ENCODE data around the gene MGAT5. TPM values are rescaled to one million over a fixed set of nuclear protein-coding genes. Genes with fewer than 3 reads are reported as not detected.

The MGAT5 gene
- total and polyA plus RNA-seq, 2 donors: 8.8 to 36.8 TPM

DNA sequence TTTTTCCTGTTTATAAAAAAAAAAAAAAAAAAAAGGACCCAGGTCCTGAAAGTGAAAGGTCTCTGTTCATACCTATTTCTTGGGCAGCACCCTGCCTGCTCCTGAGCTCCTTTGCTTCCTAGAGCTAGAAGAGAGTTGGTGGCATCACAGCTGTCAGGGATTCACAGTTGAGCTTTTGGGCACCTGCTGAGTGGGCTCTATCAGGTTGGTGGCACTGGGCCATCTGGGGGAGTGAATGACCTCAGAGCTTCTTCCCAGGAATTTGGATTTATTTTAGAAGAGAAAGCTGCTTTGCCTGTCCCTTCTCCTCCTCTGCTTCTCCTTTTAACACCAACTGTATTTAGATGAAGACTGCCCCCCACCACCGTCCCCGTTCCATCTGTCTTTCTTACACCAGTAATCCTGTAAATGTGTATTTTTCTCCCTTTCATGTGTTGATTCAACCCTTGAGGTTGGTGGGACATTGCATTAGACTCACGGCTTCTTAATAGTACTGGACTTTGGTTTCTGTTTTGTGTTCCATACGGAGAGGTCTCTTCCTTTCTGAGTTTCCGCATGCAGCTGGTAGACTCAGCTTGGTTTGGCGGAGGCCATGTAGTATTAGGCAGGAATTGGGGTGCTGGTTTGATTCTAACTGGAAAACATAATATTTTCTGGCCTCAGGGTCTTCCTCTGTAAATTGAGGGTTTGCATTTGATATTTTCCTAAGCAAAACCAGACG lies 7.6 kb upstream of the MGAT5 start:
- DNase-seq (ENCODE audit: low read depth in 6 of 9, low spot score in 9 of 9): no peak
- Histone ChIP-seq H3K9me3 (ENCODE audit: control insufficient read depth in 2 of 2, insufficient read depth in 1 of 2, low read length in 1 of 2) (no peaks in the 10 kb centered on the region), H3K27ac (ENCODE audit: low read depth in 1 of 2, low read length in 1 of 2) (peak overlapping the region in 1 of 2 donors; percentile 3), H3K4me3 (ENCODE audit: low read length in 2 of 2) (no peak overlapping the region), H3K36me3 (ENCODE audit: control insufficient read depth in 2 of 2, insufficient read depth in 2 of 2, low read length in 1 of 2) (peaks cover 0 to 5% of the 10 kb centered on the region in 2 donors), H3K4me1 (ENCODE audit: control insufficient read depth in 2 of 2, insufficient read depth in 2 of 2, low read length in 2 of 2) (peaks cover 44 to 51% of the 10 kb centered on the region in 2 donors), H3K27me3 (ENCODE audit: control insufficient read depth in 2 of 2, insufficient read depth in 1 of 2, low read length in 1 of 2) (no peaks in the 10 kb centered on the region)
- WGBS: 74% methylated on average over 7 of the region's 7 CpGs

DNA sequence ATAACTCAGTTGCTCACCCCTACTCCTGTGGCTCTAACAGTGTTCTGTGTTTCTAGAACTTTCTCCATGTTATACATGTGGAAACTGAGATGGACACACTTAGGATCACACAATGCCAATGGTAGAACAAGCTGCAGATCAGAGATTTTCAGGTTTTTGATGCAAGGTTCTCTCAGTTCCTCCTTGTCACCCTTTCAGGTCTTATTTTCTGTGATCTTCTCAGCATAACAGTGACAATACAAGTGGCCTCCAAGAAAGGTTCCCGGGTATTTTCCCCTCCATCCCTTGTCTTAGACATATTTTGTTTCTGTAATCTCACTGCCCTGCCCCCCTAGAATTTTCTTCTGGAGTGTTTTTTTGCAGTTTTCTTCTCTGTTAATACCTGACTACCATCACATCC lies 6.2 kb upstream of the MGAT5 start:
- H3K9me3 ChIP-seq (ENCODE audit: control insufficient read depth in 2 of 2, insufficient read depth in 1 of 2, low read length in 1 of 2): no peaks in the 10 kb centered on the region
- H3K36me3 ChIP-seq (ENCODE audit: control insufficient read depth in 2 of 2, insufficient read depth in 2 of 2, low read length in 1 of 2): peaks cover 0 to 5% of the 10 kb centered on the region in 2 donors
- H3K4me1 ChIP-seq (ENCODE audit: control insufficient read depth in 2 of 2, insufficient read depth in 2 of 2, low read length in 2 of 2): peaks cover 49 to 62% of the 10 kb centered on the region in 2 donors
- peak overlapping the region in 1 of 2 donors; percentile 4 for H3K27ac ChIP-seq (ENCODE audit: low read depth in 1 of 2, low read length in 1 of 2)
- H3K27me3 ChIP-seq (ENCODE audit: control insufficient read depth in 2 of 2, insufficient read depth in 1 of 2, low read length in 1 of 2): no peaks in the 10 kb centered on the region
- no peak for DNase-seq (ENCODE audit: low read depth in 6 of 9, low spot score in 9 of 9)
- no peak overlapping the region for H3K4me3 ChIP-seq (ENCODE audit: low read length in 2 of 2)
- WGBS: 83% methylated on average over 1 of the region's 1 CpG

DNA sequence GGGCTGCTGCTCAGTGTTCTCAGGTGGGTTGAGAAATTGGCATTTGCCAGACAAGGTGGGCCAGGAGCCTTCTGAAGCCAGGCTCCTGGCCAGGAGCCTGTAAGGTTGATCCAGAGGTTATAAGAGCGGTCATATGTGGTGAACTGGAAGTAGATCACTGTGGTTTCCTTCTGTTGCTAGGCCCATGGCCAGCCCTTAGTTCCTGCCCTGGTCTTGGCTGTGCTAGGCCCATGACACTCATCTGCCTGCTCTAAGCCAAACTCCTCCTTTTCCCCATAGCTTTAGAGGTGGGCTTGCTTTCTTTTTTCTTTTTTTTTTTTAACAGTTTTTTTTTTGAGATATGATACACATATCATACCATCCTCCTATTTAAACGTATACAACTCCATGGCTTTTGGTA lies 5.0 kb upstream of the MGAT5 start:
- Histone ChIP-seq H3K36me3 (ENCODE audit: control insufficient read depth in 2 of 2, insufficient read depth in 2 of 2, low read length in 1 of 2) (peaks cover 0 to 9% of the 10 kb centered on the region in 2 donors), H3K9me3 (ENCODE audit: control insufficient read depth in 2 of 2, insufficient read depth in 1 of 2, low read length in 1 of 2) (no peaks in the 10 kb centered on the region), H3K4me1 (ENCODE audit: control insufficient read depth in 2 of 2, insufficient read depth in 2 of 2, low read length in 2 of 2) (peaks cover 48 to 68% of the 10 kb centered on the region in 2 donors), H3K4me3 (ENCODE audit: low read length in 2 of 2) (no peak overlapping the region), H3K27me3 (ENCODE audit: control insufficient read depth in 2 of 2, insufficient read depth in 1 of 2, low read length in 1 of 2) (no peaks in the 10 kb centered on the region), H3K27ac (ENCODE audit: low read depth in 1 of 2, low read length in 1 of 2) (no peak overlapping the region)
- WGBS: 97% methylated on average over 2 of the region's 2 CpGs
- DNase-seq (ENCODE audit: low read depth in 6 of 9, low spot score in 9 of 9): no peak

DNA sequence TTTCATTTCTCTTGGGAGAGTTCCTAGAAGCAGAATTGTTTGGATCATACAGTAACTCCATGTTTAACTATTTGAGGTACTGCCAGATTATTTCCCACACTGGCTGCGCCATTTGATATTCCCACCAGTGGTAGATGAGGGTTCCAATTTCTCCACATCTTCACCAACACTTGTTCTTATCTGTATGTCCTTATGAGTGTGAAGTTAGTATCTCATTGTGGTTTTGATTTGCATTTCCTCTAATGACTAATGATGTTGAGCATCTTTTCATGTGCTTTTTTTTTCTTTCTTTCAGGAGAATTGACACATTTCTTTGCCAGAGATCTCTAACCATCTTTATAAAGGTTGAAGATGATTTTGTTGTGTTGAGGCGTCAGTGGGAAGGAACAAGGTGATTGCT lies 4.1 kb upstream of the MGAT5 start:
- Histone ChIP-seq H3K36me3 (ENCODE audit: control insufficient read depth in 2 of 2, insufficient read depth in 2 of 2, low read length in 1 of 2) (peaks cover 6 to 17% of the 10 kb centered on the region in 2 donors), H3K9me3 (ENCODE audit: control insufficient read depth in 2 of 2, insufficient read depth in 1 of 2, low read length in 1 of 2) (no peaks in the 10 kb centered on the region), H3K27ac (ENCODE audit: low read depth in 1 of 2, low read length in 1 of 2) (no peak overlapping the region), H3K27me3 (ENCODE audit: control insufficient read depth in 2 of 2, insufficient read depth in 1 of 2, low read length in 1 of 2) (no peaks in the 10 kb centered on the region), H3K4me1 (ENCODE audit: control insufficient read depth in 2 of 2, insufficient read depth in 2 of 2, low read length in 2 of 2) (peaks cover 47 to 68% of the 10 kb centered on the region in 2 donors), H3K4me3 (ENCODE audit: low read length in 2 of 2) (no peak overlapping the region)
- no peak for DNase-seq (ENCODE audit: low read depth in 6 of 9, low spot score in 9 of 9)
- 95% methylated on average over 2 of the region's 2 CpGs for WGBS

DNA sequence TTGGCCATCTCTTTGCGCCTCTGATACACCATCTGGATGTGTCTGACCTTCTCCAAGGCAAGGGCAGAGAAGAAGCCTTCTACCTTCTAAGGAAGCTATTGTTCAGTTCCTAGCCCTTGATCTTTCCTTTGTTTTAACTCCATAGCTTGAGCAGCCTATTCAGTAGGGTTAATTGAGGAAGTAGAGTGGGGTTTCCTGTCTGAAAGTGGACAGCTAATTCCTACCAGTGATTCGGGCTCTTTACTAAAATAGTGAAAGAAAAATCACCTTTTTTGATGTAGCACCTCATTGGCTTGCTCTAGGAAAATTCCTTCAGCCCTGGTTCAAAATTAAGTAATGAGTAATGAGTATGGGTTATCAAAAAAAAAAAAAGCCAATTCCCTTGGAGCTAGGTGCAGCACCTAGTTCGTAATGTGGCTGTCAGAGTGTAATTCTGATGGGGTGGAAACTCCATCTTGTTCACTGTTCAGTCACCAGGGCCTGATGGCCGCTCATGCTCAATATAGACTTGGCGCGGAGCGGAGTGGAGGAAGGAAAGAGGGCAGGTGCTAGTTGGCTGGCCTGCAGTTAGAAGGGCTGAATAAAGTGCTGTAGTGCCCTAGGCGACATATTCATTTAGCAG lies 2.9 kb upstream of the MGAT5 start:
- H3K36me3 ChIP-seq (ENCODE audit: control insufficient read depth in 2 of 2, insufficient read depth in 2 of 2, low read length in 1 of 2): peaks cover 8 to 17% of the 10 kb centered on the region in 2 donors
- H3K9me3 ChIP-seq (ENCODE audit: control insufficient read depth in 2 of 2, insufficient read depth in 1 of 2, low read length in 1 of 2): no peaks in the 10 kb centered on the region
- H3K27me3 ChIP-seq (ENCODE audit: control insufficient read depth in 2 of 2, insufficient read depth in 1 of 2, low read length in 1 of 2): no peaks in the 10 kb centered on the region
- no peak for DNase-seq (ENCODE audit: low read depth in 6 of 9, low spot score in 9 of 9)
- no peak overlapping the region for H3K4me3 ChIP-seq (ENCODE audit: low read length in 2 of 2)
- WGBS: 88% methylated on average over 8 of the region's 8 CpGs
- peaks cover 38 to 62% of the 10 kb centered on the region in 2 donors for H3K4me1 ChIP-seq (ENCODE audit: control insufficient read depth in 2 of 2, insufficient read depth in 2 of 2, low read length in 2 of 2)
- H3K27ac ChIP-seq (ENCODE audit: low read depth in 1 of 2, low read length in 1 of 2): no peak overlapping the region

DNA sequence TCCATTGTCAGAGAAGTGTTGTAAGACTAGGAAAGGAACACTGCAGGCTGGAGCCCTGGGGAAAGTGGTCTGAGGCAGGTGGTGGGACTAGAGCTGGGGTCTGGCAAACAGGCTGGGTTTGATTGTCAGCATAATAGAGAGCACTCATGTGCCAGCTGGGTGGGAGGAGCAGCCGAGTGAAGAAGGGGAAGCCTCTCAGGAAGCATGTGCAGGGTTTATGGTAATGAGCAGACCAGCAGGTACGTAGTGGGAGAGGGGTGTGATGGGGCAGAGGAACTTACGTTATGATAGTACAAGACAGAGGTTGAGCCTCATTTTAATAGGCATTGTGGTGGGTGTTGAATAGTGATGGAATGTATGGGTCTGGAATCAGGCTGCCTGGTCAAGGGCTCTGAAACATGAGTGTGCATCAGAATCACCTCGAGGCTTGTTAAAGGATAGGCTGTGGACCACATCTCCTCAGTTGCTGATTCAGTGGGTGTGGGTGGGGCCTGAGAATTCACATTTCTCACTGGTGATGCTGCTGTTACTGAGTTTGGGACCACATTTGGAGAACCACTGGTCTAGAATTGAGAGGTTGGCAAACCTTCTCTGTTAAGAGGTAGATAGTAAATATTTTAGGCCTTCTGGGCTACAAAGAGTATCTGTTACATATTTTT lies 1.7 kb upstream of the MGAT5 start:
- 43% methylated on average over 4 of the region's 4 CpGs for WGBS
- no peaks in the 10 kb centered on the region for H3K9me3 ChIP-seq (ENCODE audit: control insufficient read depth in 2 of 2, insufficient read depth in 1 of 2, low read length in 1 of 2)
- DNase-seq (ENCODE audit: low read depth in 6 of 9, low spot score in 9 of 9): peak in 1 of 9 donors; percentile 59
- H3K27ac ChIP-seq (ENCODE audit: low read depth in 1 of 2, low read length in 1 of 2): no peak overlapping the region
- peaks cover 33 to 58% of the 10 kb centered on the region in 2 donors for H3K4me1 ChIP-seq (ENCODE audit: control insufficient read depth in 2 of 2, insufficient read depth in 2 of 2, low read length in 2 of 2)
- H3K4me3 ChIP-seq (ENCODE audit: low read length in 2 of 2): no peak overlapping the region
- peaks cover 8 to 17% of the 10 kb centered on the region in 2 donors for H3K36me3 ChIP-seq (ENCODE audit: control insufficient read depth in 2 of 2, insufficient read depth in 2 of 2, low read length in 1 of 2)
- H3K27me3 ChIP-seq (ENCODE audit: control insufficient read depth in 2 of 2, insufficient read depth in 1 of 2, low read length in 1 of 2): no peaks in the 10 kb centered on the region

DNA sequence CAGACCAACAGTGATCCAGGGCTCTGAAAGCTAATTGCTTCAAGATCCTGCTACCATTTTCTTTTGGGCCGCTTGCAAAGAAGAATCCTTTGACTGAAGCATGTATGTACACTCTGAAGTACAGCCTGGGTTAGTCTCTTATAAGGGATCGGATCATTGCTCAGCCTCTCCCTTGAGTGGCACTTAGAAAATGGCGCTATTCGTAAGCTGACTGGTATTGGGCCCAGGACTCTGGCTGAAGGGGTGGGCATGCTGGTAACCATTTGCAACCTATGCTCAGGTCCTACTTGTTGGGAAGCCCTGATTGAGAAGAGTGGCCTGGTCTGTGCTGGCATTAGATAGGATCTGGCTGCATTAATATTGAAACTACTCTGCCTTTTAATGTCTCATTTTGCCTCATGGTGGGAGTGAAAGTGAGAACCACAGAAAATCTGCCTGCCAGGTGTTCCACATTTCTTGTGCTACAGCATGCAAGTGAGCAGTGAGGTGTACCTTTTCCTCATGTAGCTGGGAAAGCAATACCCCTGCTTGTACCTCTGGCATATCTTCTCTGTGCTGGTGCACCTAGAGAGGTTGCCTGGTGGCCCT lies 661 bp upstream of the MGAT5 start:
- peaks cover 8 to 17% of the 10 kb centered on the region in 2 donors for H3K36me3 ChIP-seq (ENCODE audit: control insufficient read depth in 2 of 2, insufficient read depth in 2 of 2, low read length in 1 of 2)

DNA sequence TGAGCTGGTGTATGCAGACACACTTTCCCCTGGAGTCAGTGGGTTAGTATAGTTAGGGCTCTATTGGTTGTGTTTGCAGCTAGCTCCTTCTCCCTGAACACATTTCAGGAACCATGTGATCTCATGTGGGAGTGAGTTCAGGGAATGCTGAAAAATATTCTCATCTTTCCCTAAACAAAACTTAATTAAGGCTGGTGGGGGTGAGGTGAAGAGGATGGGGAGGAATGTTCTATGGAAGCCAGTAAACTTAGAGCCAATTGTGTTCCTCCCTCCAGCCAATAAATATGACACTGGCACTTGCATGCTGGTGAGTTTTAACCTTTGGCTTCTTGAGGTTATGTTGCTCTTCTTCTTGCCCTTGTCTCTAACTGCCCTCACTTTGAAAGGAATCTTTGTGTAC lies 952 bp downstream of the MGAT5 start:
- peaks cover 56 to 71% of the 10 kb centered on the region in 2 donors for H3K4me1 ChIP-seq (ENCODE audit: control insufficient read depth in 2 of 2, insufficient read depth in 2 of 2, low read length in 2 of 2)
- no peak overlapping the region for H3K27ac ChIP-seq (ENCODE audit: low read depth in 1 of 2, low read length in 1 of 2)
- H3K36me3 ChIP-seq (ENCODE audit: control insufficient read depth in 2 of 2, insufficient read depth in 2 of 2, low read length in 1 of 2): peaks cover 10 to 17% of the 10 kb centered on the region in 2 donors
- no peaks in the 10 kb centered on the region for H3K27me3 ChIP-seq (ENCODE audit: control insufficient read depth in 2 of 2, insufficient read depth in 1 of 2, low read length in 1 of 2)
- H3K4me3 ChIP-seq (ENCODE audit: low read length in 2 of 2): no peak overlapping the region
- no peaks in the 10 kb centered on the region for H3K9me3 ChIP-seq (ENCODE audit: control insufficient read depth in 2 of 2, insufficient read depth in 1 of 2, low read length in 1 of 2)
- DNase-seq (ENCODE audit: low read depth in 6 of 9, low spot score in 9 of 9): no peak

More for the DNA sequence above, 661 bp upstream of the MGAT5 start:
- 97% methylated on average over 4 of the region's 4 CpGs for WGBS
- Histone ChIP-seq H3K4me3 (ENCODE audit: low read length in 2 of 2) (no peak overlapping the region), H3K27me3 (ENCODE audit: control insufficient read depth in 2 of 2, insufficient read depth in 1 of 2, low read length in 1 of 2) (no peaks in the 10 kb centered on the region), H3K4me1 (ENCODE audit: control insufficient read depth in 2 of 2, insufficient read depth in 2 of 2, low read length in 2 of 2) (peaks cover 41 to 60% of the 10 kb centered on the region in 2 donors), H3K9me3 (ENCODE audit: control insufficient read depth in 2 of 2, insufficient read depth in 1 of 2, low read length in 1 of 2) (no peaks in the 10 kb centered on the region), H3K27ac (ENCODE audit: low read depth in 1 of 2, low read length in 1 of 2) (peak overlapping the region in 1 of 2 donors; percentile 35)
- peak in 1 of 9 donors; percentile 46 for DNase-seq (ENCODE audit: low read depth in 6 of 9, low spot score in 9 of 9)

DNA sequence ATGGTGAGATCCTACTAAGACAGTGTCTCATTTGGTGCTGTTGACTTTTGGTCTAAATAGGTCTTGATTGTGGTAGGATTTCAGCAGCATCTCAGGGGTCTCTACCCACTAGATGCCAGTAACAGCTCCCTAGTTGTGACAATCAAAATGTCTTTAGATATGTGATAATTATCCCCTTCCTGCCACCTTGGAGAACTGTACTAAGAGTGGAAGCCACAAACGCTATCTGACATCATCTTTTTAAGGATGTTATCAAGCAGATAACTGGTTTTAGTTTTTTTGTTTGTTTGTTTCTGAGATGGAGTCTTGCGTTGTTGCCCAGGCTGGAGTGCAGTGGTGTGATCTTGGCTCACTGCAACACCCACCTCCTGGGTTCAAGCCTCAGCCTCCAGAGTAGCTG lies 3.1 kb downstream of the MGAT5 start:
- Histone ChIP-seq H3K27ac (ENCODE audit: low read depth in 1 of 2, low read length in 1 of 2) (peak overlapping the region; percentile 9 to 25), H3K36me3 (ENCODE audit: control insufficient read depth in 2 of 2, insufficient read depth in 2 of 2, low read length in 1 of 2) (peaks cover 10 to 15% of the 10 kb centered on the region in 2 donors), H3K4me1 (ENCODE audit: control insufficient read depth in 2 of 2, insufficient read depth in 2 of 2, low read length in 2 of 2) (peaks cover 58 to 82% of the 10 kb centered on the region in 2 donors), H3K27me3 (ENCODE audit: control insufficient read depth in 2 of 2, insufficient read depth in 1 of 2, low read length in 1 of 2) (no peaks in the 10 kb centered on the region), H3K4me3 (ENCODE audit: low read length in 2 of 2) (no peak overlapping the region), H3K9me3 (ENCODE audit: control insufficient read depth in 2 of 2, insufficient read depth in 1 of 2, low read length in 1 of 2) (no peaks in the 10 kb centered on the region)
- DNase-seq (ENCODE audit: low read depth in 6 of 9, low spot score in 9 of 9): peak in 1 of 9 donors; percentile 62
- WGBS: 50% methylated on average over 2 of the region's 2 CpGs
